HCT116 (cell line): ENCODE data around the gene ANKRD6. TPM values are rescaled to one million over a fixed set of nuclear protein-coding genes. Genes with fewer than 3 reads are reported as not detected.

Source experiments
- ATAC-seq: fragments of 200-7000 bp; cut with Tn5 transposase; 2 replicates; pipeline ENCODE4 v1.9.1; 2020; ENCODE audit warnings: mild to moderate bottlenecking, moderate library complexity
- BruUV-seq: library from RNA; stranded (reverse); fragments of 400-500 nt; replicated peaks from 2 replicates; lab custom pipeline; 2021; lab: Mats Ljungman, UMichigan
- CTCF ChIA-PET: fragments of 300-600 bp; sonication (Branson Sonifier 250); formaldehyde crosslinking; loops from one replicate; lab custom pipeline; 2021; ENCODE audit warnings: antibody characterized with exemption; lab: Charles Lee
- POLR2A ChIA-PET: fragments of 300-600, 350-600 bp; sonication (Branson Sonifier 250); formaldehyde crosslinking; loops from one replicate; lab custom pipeline; 2021; ENCODE audit warnings: antibody characterized with exemption; lab: Charles Lee
- RAD21 ChIA-PET, 2 experiments: fragments of 300-600 bp; sonication (Branson Sonifier 250); formaldehyde crosslinking; loops; one replicate each; lab custom pipeline; 2023; ENCODE audit warnings: low total read pairs in 2 of 2; ENCODE audit not compliant: uncharacterized antibody in 2 of 2, unreplicated experiment in 2 of 2, low non-redundant PET in 1 of 2; lab: Charles Lee
- DNase-seq: peaks from one replicate; pipeline ENCODE4 v3.0.0-alpha.2; 2010; ENCODE audit warnings: low read depth, low spot score
- H2AFZ ChIP-seq: fragments of 200-600 bp; shearing (Covaris generic), sonication (generic); 2 replicates; pipeline ENCODE4 v1.6.1; 2017; ENCODE audit warnings: low read depth, mixed run types, mixed read lengths, antibody characterized with exemption, low read length; ENCODE audit not compliant: poor library complexity, severe bottlenecking
- H3K27ac ChIP-seq: 2 replicates; pipeline ENCODE4 v1.5.1; 2012; ENCODE audit warnings: low read depth, low read length
- H3K27me3 ChIP-seq: fragments of 200-600 bp; sonication (generic); 2 replicates; pipeline ENCODE4 v1.6.1; 2016; ENCODE audit warnings: mixed run types, low read length, mixed read lengths; ENCODE audit not compliant: insufficient read depth
- H3K36me3 ChIP-seq, 2 experiments: fragments of 200-500 bp in 1 of 2; fragments of 200-600 bp in 1 of 2; sonication (Bioruptor generic) in 1 of 2; sonication (generic) in 1 of 2; 2 replicates each; pipeline versions ENCODE4 v1.5.1 to v1.6.1; 2014 to 2016; ENCODE audit warnings: low read length in 2 of 2, inconsistent platforms in 1 of 2, mixed read lengths in 1 of 2, mixed run types in 1 of 2; ENCODE audit not compliant: insufficient read depth in 2 of 2, control insufficient read depth in 1 of 2
- H3K4me1 ChIP-seq, 2 experiments: fragments of 200-600 bp in 1 of 2; sonication (generic) in 1 of 2; 2 replicates each; pipeline versions ENCODE4 v1.5.1 to v1.6.1; 2012 to 2017; ENCODE audit warnings: low read length in 2 of 2, inconsistent platforms in 1 of 2, mild to moderate bottlenecking in 1 of 2, mixed read lengths in 1 of 2, mixed run types in 1 of 2, moderate library complexity in 1 of 2; ENCODE audit not compliant: insufficient read depth in 2 of 2, control insufficient read depth in 1 of 2
- H3K4me2 ChIP-seq: fragments of 200-600 bp; sonication (generic); 2 replicates; pipeline ENCODE4 v1.6.1; 2017; ENCODE audit warnings: mixed run types, low read length, mixed read lengths
- H3K4me3 ChIP-seq, 2 experiments: fragments of 200-600 bp in 1 of 2; sonication (generic) in 1 of 2; replicated peaks in 1 of 2; 2 replicates each; pipeline ENCODE4 v1.5.1; 2011 to 2016; ENCODE audit warnings: low read length in 2 of 2, control low read depth in 1 of 2, low read depth in 1 of 2, mild to moderate bottlenecking in 1 of 2, mixed read lengths in 1 of 2, mixed run types in 1 of 2
- H3K79me2 ChIP-seq: fragments of 200-600 bp; sonication (generic); 2 replicates; pipeline ENCODE4 v1.6.1; 2017; ENCODE audit warnings: mild to moderate bottlenecking, mixed run types, low read length, moderate library complexity, mixed read lengths; ENCODE audit not compliant: insufficient read depth
- H3K9ac ChIP-seq: fragments of 200-600 bp; sonication (generic); 2 replicates; pipeline ENCODE4 v1.6.1; 2016; ENCODE audit warnings: low read length, mixed read lengths
- H3K9me2 ChIP-seq: fragments of 200-600 bp; sonication (generic), shearing (Covaris generic); 2 replicates; pipeline ENCODE4 v1.6.1; 2017; ENCODE audit warnings: mixed run types, mild to moderate bottlenecking, moderate library complexity; ENCODE audit not compliant: insufficient read depth
- H3K9me3 ChIP-seq, 2 experiments: fragments of 200-500 bp in 1 of 2; fragments of 200-600 bp in 1 of 2; sonication (Bioruptor generic) in 1 of 2; sonication (generic) in 1 of 2; 2 replicates each; pipeline ENCODE4 v1.6.1; 2014 to 2017; ENCODE audit warnings: low read length in 2 of 2, mixed read lengths in 2 of 2, inconsistent platforms in 1 of 2, low read depth in 1 of 2, mild to moderate bottlenecking in 1 of 2, mixed run types in 1 of 2, moderate library complexity in 1 of 2; ENCODE audit not compliant: control insufficient read depth in 1 of 2, insufficient read depth in 1 of 2
- H4K20me1 ChIP-seq: fragments of 200-600 bp; sonication (generic), shearing (Covaris generic); 2 replicates; pipeline ENCODE4 v1.6.1; 2017; ENCODE audit warnings: mixed run types, mild to moderate bottlenecking, moderate library complexity; ENCODE audit not compliant: insufficient read depth
- CTCF ChIP-seq, 3 experiments: fragments of 200-600 bp in 1 of 3; sonication (generic) in 1 of 3; IDR thresholded peaks in 2 of 3; conservative IDR thresholded peaks in 1 of 3; 2 replicates each; pipeline ENCODE4 v1.5.1; 2012 to 2017; ENCODE audit warnings: low read depth in 2 of 3, low read length in 2 of 3, antibody characterized with exemption in 1 of 3, borderline replicate concordance in 1 of 3, control low read depth in 1 of 3, mild to moderate bottlenecking in 1 of 3, mixed read lengths in 1 of 3, mixed run types in 1 of 3, moderate library complexity in 1 of 3; ENCODE audit not compliant: insufficient read depth in 1 of 3
- FOSL1 ChIP-seq: IDR thresholded peaks from 2 replicates; pipeline ENCODE4 v1.6.1; 2012; ENCODE audit warnings: low read depth
- POLR2AphosphoS5 ChIP-seq: IDR thresholded peaks from 2 replicates; pipeline ENCODE4 v1.6.1; 2011; ENCODE audit warnings: mild to moderate bottlenecking, low read depth, low read length, moderate library complexity
- RAD21 ChIP-seq: IDR thresholded peaks from 2 replicates; pipeline ENCODE4 v1.6.1; 2012; ENCODE audit warnings: low read depth, mild to moderate bottlenecking
- REST ChIP-seq: IDR thresholded peaks from 2 replicates; pipeline ENCODE4 v1.6.1; 2012; ENCODE audit warnings: low read depth
- SRF ChIP-seq: IDR thresholded peaks from 2 replicates; pipeline ENCODE4 v1.6.1; 2012; ENCODE audit warnings: low read depth
- TCF7L2 ChIP-seq: IDR thresholded peaks from 2 replicates; pipeline ENCODE4 v1.7.0; 2011; ENCODE audit warnings: borderline replicate concordance, inconsistent platforms; ENCODE audit not compliant: insufficient read depth, insufficient read length; ENCODE audit errors: extremely low read depth
- ZBTB33 ChIP-seq: IDR thresholded peaks from 2 replicates; pipeline ENCODE4 v1.6.1; 2011; ENCODE audit warnings: mild to moderate bottlenecking, low read length, moderate library complexity; ENCODE audit not compliant: insufficient replicate concordance; ENCODE audit errors: extremely low read depth
- intact Hi-C: fragments of 100-400 bp; cut with micrococcal nuclease; formaldehyde crosslinking; loops from 2 replicates; pipeline ENCODE4 v1.10.0; 2022
- total RNA-seq: library from RNA; stranded (reverse); gene quantifications from one replicate; pipeline ENCODE4 v1.2.1, GENCODE V29; 2021; ENCODE audit not compliant: unreplicated experiment

The ANKRD6 gene
- total RNA-seq, 1 experiment from 2014 or later: 9.9 TPM

GRCh38 chr6:89438248-89438647 lies 5.3 kb downstream of the ANKRD6 start:
- peak overlapping the region; percentile 37; the same call in 1 of the 2 replicates for H3K4me2 ChIP-seq
- H3K36me3 ChIP-seq: no peaks in the 10 kb centered on the region
- POLR2A ChIA-PET: no interaction called here
- H3K4me1 ChIP-seq: peaks cover 0 to 16% of the 10 kb centered on the region in 2 experiments; a peak in 2 of 4 replicates
- intact Hi-C loops: loop anchor here (10.0 kb wide), 1 partner anchor 357 kb away; no protein-coding TSS in a partner anchor
- CTCF ChIA-PET: no interaction called here
- no peak overlapping the region for H3K27ac ChIP-seq
- no peak overlapping the region for H3K9ac ChIP-seq
- H3K9me3 ChIP-seq: no peaks in the 10 kb centered on the region
- no peak overlapping the region for H2AFZ ChIP-seq
- H3K9me2 ChIP-seq: no peaks in the 10 kb centered on the region
- ATAC-seq (peak; percentile 41; the same call in 1 of the 2 replicates), DNase-seq (peak; percentile 6)
- H3K79me2 ChIP-seq: no peaks in the 10 kb centered on the region
- RAD21 ChIA-PET: no interaction called here
- H3K4me3 ChIP-seq: no peak overlapping the region
- no TSS peak for BruUV-seq
- H3K27me3 ChIP-seq: no peaks in the 10 kb centered on the region
- no peaks in the 10 kb centered on the region for H4K20me1 ChIP-seq
- no peak for TF ChIP-seq ZBTB33
- TF ChIP-seq RAD21: no peak
- no peak for TF ChIP-seq REST
- TF ChIP-seq FOSL1: no peak
- TF ChIP-seq POLR2AphosphoS5: no peak
- no peak for TF ChIP-seq TCF7L2
- no peak for TF ChIP-seq SRF
- TF ChIP-seq CTCF (IDR thresholded peaks at IDR 0.05 in 2 of 3, conservative IDR thresholded peaks at IDR 0.05 in 1 of 3; ENCODE audit: borderline replicate concordance in 1 of 3, insufficient read depth in 1 of 3, low read depth in 2 of 3, low read length in 2 of 3): no peak
